Pulmonary artery endothelial cell (primary cell): ENCODE data around the gene UNC119B. TPM values are rescaled to one million over a fixed set of nuclear protein-coding genes. Genes with fewer than 3 reads are reported as not detected.

Experiments
- DNase-seq: peaks from one replicate; pipeline ENCODE4 v3.0.0-alpha.2; 2011; ENCODE audit warnings: low read depth, low spot score
- total RNA-seq: library from RNA; depleted of rRNA; stranded (reverse); fragments of >200 nt; gene quantifications from 2 replicates; pipeline ENCODE4 v1.2.3, GENCODE V29; 2014

The UNC119B gene
- total RNA-seq, 1 donor from 2014 or later = 26.1 TPM

DNA sequence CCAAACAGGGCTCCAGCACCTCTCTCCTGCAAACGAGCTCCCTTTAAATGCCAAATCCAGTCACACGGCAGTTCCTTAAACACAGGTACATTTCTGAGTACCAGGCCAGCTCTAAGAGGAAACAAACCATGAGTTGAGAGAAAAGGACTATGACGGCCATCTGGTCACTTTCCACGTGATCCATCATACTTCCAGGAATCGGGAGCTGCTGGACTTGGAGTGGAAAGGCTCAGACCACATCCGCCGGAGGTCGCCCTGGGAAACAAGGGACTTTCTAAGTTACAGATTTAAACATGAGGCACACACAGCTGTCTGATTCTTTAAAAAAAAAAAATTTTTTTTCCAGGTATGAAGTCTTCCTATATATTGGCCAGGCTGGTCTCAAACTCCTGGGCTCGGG is 54.6 kb downstream of the UNC119B start:
- DNase-seq = no peak

DNA sequence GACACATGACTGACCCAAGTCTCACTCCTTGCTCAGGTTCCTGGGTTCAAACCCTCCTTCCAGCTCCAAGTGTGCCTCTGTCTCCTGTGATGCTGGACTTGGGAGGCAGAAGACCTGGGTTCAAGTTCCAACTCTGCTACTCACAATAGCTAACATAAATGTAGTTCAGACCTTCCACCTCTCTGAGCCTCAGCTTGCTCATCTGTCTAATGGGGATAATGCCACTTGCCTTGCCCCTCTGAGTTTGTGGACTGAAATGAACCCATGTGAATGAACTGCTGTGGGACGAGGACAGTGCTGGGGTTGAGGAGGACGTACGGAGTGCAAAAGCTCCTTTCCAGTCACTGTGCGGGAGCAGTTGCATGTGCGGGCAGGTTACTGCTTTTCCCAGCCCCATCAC is 56.3 kb downstream of the UNC119B start:
- no peak for DNase-seq

DNA sequence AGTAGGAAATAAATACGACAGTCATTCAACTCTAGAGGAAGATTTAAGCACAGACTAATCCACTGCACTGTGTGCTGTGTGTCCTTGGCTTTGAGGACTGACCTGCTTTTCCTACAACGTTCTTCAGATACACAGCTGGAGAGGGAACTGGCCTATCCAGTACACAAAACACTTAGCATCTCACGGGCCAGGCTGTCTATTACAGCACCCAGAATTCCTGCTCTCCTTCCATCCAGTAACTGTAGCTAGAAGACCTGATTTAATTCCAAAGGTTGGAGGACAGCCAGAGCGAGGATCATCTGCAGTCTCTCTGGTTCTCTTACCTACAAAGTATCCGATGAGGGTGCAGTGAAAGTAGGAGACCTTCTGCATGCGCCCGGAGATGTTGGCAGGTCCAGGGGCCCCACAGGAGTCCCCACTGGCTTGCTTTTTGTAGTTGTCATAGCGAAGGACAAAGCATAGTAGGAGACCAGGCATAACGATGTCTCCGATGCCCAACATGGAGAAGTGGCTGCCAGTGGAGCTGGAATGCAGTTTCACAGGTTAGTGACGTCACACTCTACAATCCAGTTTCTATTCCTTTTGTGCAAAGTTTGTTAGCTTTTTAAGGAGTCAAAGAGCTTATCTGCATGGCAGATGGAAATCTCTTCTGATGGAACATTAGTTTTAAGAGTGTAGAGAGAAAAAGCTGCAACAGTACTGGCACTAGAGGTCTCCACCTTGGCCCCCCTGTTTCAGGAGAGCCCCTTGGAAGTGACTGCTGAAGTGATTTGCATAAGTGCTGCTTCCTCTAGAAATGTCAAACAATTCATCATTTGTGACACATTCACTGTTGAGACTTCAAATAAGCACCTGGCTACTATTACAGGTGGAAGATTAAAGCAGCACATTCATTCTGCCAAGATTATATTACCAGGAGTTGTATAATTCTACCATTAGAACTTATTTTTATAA is 57.1 kb downstream of the UNC119B start:
- DNase-seq = no peak

DNA sequence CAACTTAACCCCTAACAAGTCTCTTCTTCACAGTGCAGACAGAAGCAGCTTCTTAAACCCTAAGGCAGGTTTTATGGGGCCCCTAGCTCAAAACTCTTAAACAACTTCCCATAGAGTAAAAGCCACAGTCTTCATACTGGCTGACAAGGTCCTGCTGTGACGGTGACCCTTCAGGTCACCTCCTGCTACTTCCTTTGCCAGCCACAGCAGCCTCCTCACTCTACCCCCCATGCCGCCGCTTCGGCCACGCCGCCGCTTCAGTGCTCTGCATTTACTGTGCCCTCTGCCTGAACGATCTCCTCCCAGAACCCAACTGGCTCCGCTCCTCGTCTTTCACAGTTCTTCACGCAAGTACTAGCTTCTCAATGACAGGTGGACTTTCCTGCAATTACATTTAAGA is 60.8 kb downstream of the UNC119B start:
- no peak for DNase-seq

Other genes with a start within 250 kb of the UNC119B start
- gene SRSF9, start 240.7 kb upstream of the UNC119B start, total RNA-seq = 311 and 390 TPM in 2 replicates
- gene DYNLL1, start 214.3 kb upstream of the UNC119B start, total RNA-seq = 335 and 441 TPM in 2 replicates
- gene COQ5, start 181.3 kb upstream of the UNC119B start, total RNA-seq = 33.6 and 40.8 TPM in 2 replicates
- 108 and 127 TPM in 2 replicates for gene RNF10, start 176.1 kb upstream of the UNC119B start, total RNA-seq
- gene POP5, start 129.1 kb upstream of the UNC119B start, total RNA-seq = 28.5 and 48.4 TPM in 2 replicates
- gene CABP1, start 69.8 kb upstream of the UNC119B start, total RNA-seq = not detected in 2 replicates
- 57.8 and 98.9 TPM in 2 replicates for gene MLEC, start 23.3 kb upstream of the UNC119B start, total RNA-seq
- 12.0 and 17.9 TPM in 2 replicates for gene ACADS, start 15.4 kb downstream of the UNC119B start, total RNA-seq
- gene SPPL3, start 193.9 kb downstream of the UNC119B start, total RNA-seq = 3.8 and 5.1 TPM in 2 replicates